ENCODE results near the gene SEZ6. TPM values are rescaled to one million over a fixed set of nuclear protein-coding genes. Genes with fewer than 3 reads are reported as not detected.

The SEZ6 gene
- total RNA-seq, 1 donor from 2014 or later: not detected

GRCh38 chr17:29007860-29008455 lies 2.1 kb upstream of the SEZ6 start:
- intact Hi-C loops (cut with micrococcal nuclease): no loop called here
- no peak overlapping the region for H3K4me3 Mint-ChIP-seq
- H3K36me3 Mint-ChIP-seq (ENCODE audit: low read depth): no peaks in the 10 kb centered on the region
- DNase-seq (ENCODE audit: low spot score): no peak
- H3K27ac Mint-ChIP-seq: no peak overlapping the region
- H3K9me3 Mint-ChIP-seq: no peaks in the 10 kb centered on the region
- H3K4me1 Mint-ChIP-seq (ENCODE audit: low read depth): no peaks in the 10 kb centered on the region
- H3K27me3 Mint-ChIP-seq (ENCODE audit: insufficient read depth): peaks cover 44% of the 10 kb centered on the region

GRCh38 chr17:29007456-29007855 lies 1.6 kb upstream of the SEZ6 start:
- Mint-ChIP-seq H3K36me3 (ENCODE audit: low read depth) (no peaks in the 10 kb centered on the region), H3K4me3 (no peak overlapping the region)

GRCh38 chr17:29004081-29004692 lies 1.6 kb downstream of the SEZ6 start:
- no peaks in the 10 kb centered on the region for H3K4me1 Mint-ChIP-seq (ENCODE audit: low read depth)
- intact Hi-C loops (cut with micrococcal nuclease): no loop called here
- no peaks in the 10 kb centered on the region for H3K9me3 Mint-ChIP-seq
- H3K36me3 Mint-ChIP-seq (ENCODE audit: low read depth): no peaks in the 10 kb centered on the region
- DNase-seq (ENCODE audit: low spot score): no peak
- no peak overlapping the region for H3K27ac Mint-ChIP-seq
- no peak overlapping the region for H3K4me3 Mint-ChIP-seq
- peaks cover 44% of the 10 kb centered on the region for H3K27me3 Mint-ChIP-seq (ENCODE audit: insufficient read depth)

More at GRCh38 chr17:29007456-29007855, 1.6 kb upstream of the SEZ6 start:
- no peaks in the 10 kb centered on the region for H3K9me3 Mint-ChIP-seq
- peaks cover 44% of the 10 kb centered on the region for H3K27me3 Mint-ChIP-seq (ENCODE audit: insufficient read depth)
- H3K27ac Mint-ChIP-seq: no peak overlapping the region
- intact Hi-C loops (cut with micrococcal nuclease): no loop called here
- H3K4me1 Mint-ChIP-seq (ENCODE audit: low read depth): no peaks in the 10 kb centered on the region
- no peak for DNase-seq (ENCODE audit: low spot score)

GRCh38 chr17:29003289-29003688 lies 2.5 kb downstream of the SEZ6 start:
- Mint-ChIP-seq H3K4me3 (no peak overlapping the region), H3K27me3 (ENCODE audit: insufficient read depth) (peaks cover 41% of the 10 kb centered on the region), H3K4me1 (ENCODE audit: low read depth) (no peaks in the 10 kb centered on the region), H3K9me3 (no peaks in the 10 kb centered on the region), H3K36me3 (ENCODE audit: low read depth) (no peaks in the 10 kb centered on the region), H3K27ac (no peak overlapping the region)
- intact Hi-C loops (cut with micrococcal nuclease): no loop called here
- no peak for DNase-seq (ENCODE audit: low spot score)

GRCh38 chr17:29002811-29003210 lies 3.0 kb downstream of the SEZ6 start:
- H3K36me3 Mint-ChIP-seq (ENCODE audit: low read depth): no peaks in the 10 kb centered on the region
- H3K27me3 Mint-ChIP-seq (ENCODE audit: insufficient read depth): peaks cover 42% of the 10 kb centered on the region
- H3K4me3 Mint-ChIP-seq: no peak overlapping the region
- no peaks in the 10 kb centered on the region for H3K4me1 Mint-ChIP-seq (ENCODE audit: low read depth)
- no peak overlapping the region for H3K27ac Mint-ChIP-seq
- intact Hi-C loops (cut with micrococcal nuclease): no loop called here
- no peaks in the 10 kb centered on the region for H3K9me3 Mint-ChIP-seq
- DNase-seq (ENCODE audit: low spot score): no peak

- H3K27ac Mint-ChIP-seq: no peak overlapping the region
Measured at GRCh38 chr17:29000973-29001372, 4.9 kb downstream of the SEZ6 start.

GRCh38 chr17:28999206-28999605 lies 6.6 kb downstream of the SEZ6 start:
- peaks cover 19% of the 10 kb centered on the region for H3K27me3 Mint-ChIP-seq (ENCODE audit: insufficient read depth)
- H3K4me3 Mint-ChIP-seq: no peak overlapping the region
- H3K27ac Mint-ChIP-seq: no peak overlapping the region
- no peaks in the 10 kb centered on the region for H3K36me3 Mint-ChIP-seq (ENCODE audit: low read depth)
- intact Hi-C loops (cut with micrococcal nuclease): no loop called here
- no peaks in the 10 kb centered on the region for H3K4me1 Mint-ChIP-seq (ENCODE audit: low read depth)
- H3K9me3 Mint-ChIP-seq: no peaks in the 10 kb centered on the region
- DNase-seq (ENCODE audit: low spot score): no peak

More at GRCh38 chr17:29000973-29001372, 4.9 kb downstream of the SEZ6 start:
- Mint-ChIP-seq H3K4me1 (ENCODE audit: low read depth) (no peaks in the 10 kb centered on the region), H3K4me3 (no peak overlapping the region), H3K9me3 (no peaks in the 10 kb centered on the region), H3K36me3 (ENCODE audit: low read depth) (no peaks in the 10 kb centered on the region), H3K27me3 (ENCODE audit: insufficient read depth) (peaks cover 29% of the 10 kb centered on the region)
- no peak for DNase-seq (ENCODE audit: low spot score)
- intact Hi-C loops (cut with micrococcal nuclease): no loop called here

- Mint-ChIP-seq H3K36me3 (ENCODE audit: low read depth) (no peaks in the 10 kb centered on the region), H3K4me1 (ENCODE audit: low read depth) (no peaks in the 10 kb centered on the region), H3K4me3 (no peak overlapping the region), H3K27ac (no peak overlapping the region), H3K9me3 (no peaks in the 10 kb centered on the region), H3K27me3 (ENCODE audit: insufficient read depth) (peaks cover 15% of the 10 kb centered on the region)
- DNase-seq (ENCODE audit: low spot score): no peak
- intact Hi-C loops (cut with micrococcal nuclease): no loop called here
Measured at GRCh38 chr17:28997806-28998205, 8.0 kb downstream of the SEZ6 start.

- intact Hi-C loops (cut with micrococcal nuclease): no loop called here
- Mint-ChIP-seq H3K9me3 (no peaks in the 10 kb centered on the region), H3K4me3 (no peak overlapping the region)
Measured at GRCh38 chr17:28996554-28997096, 9.2 kb downstream of the SEZ6 start.

GRCh38 chr17:28993645-28994426 lies 12.0 kb downstream of the SEZ6 start:
- Mint-ChIP-seq H3K4me1 (ENCODE audit: low read depth) (no peaks in the 10 kb centered on the region), H3K36me3 (ENCODE audit: low read depth) (no peaks in the 10 kb centered on the region), H3K9me3 (no peaks in the 10 kb centered on the region), H3K27me3 (ENCODE audit: insufficient read depth) (peaks cover 2% of the 10 kb centered on the region), H3K4me3 (no peak overlapping the region), H3K27ac (no peak overlapping the region)
- no peak for DNase-seq (ENCODE audit: low spot score)
- intact Hi-C loops (cut with micrococcal nuclease): no loop called here

More at GRCh38 chr17:28996554-28997096, 9.2 kb downstream of the SEZ6 start:
- H3K4me1 Mint-ChIP-seq (ENCODE audit: low read depth): no peaks in the 10 kb centered on the region
- H3K36me3 Mint-ChIP-seq (ENCODE audit: low read depth): no peaks in the 10 kb centered on the region
- peaks cover 10% of the 10 kb centered on the region for H3K27me3 Mint-ChIP-seq (ENCODE audit: insufficient read depth)
- no peak overlapping the region for H3K27ac Mint-ChIP-seq
- no peak for DNase-seq (ENCODE audit: low spot score)

GRCh38 chr17:28992625-28993600 lies 12.9 kb downstream of the SEZ6 start:
- H3K4me1 Mint-ChIP-seq (ENCODE audit: low read depth): no peaks in the 10 kb centered on the region
- peaks cover 2% of the 10 kb centered on the region for H3K27me3 Mint-ChIP-seq (ENCODE audit: insufficient read depth)
- H3K36me3 Mint-ChIP-seq (ENCODE audit: low read depth): no peaks in the 10 kb centered on the region
- no peak overlapping the region for H3K27ac Mint-ChIP-seq
- no peak for DNase-seq (ENCODE audit: low spot score)
- intact Hi-C loops (cut with micrococcal nuclease): no loop called here
- H3K4me3 Mint-ChIP-seq: no peak overlapping the region
- H3K9me3 Mint-ChIP-seq: no peaks in the 10 kb centered on the region

- no peaks in the 10 kb centered on the region for H3K4me1 Mint-ChIP-seq (ENCODE audit: low read depth)
- no peak overlapping the region for H3K4me3 Mint-ChIP-seq
- no peaks in the 10 kb centered on the region for H3K36me3 Mint-ChIP-seq (ENCODE audit: low read depth)
- DNase-seq (ENCODE audit: low spot score): no peak
- intact Hi-C loops (cut with micrococcal nuclease): no loop called here
- H3K9me3 Mint-ChIP-seq: no peaks in the 10 kb centered on the region
- H3K27ac Mint-ChIP-seq: no peak overlapping the region
- peaks cover 2% of the 10 kb centered on the region for H3K27me3 Mint-ChIP-seq (ENCODE audit: insufficient read depth)
Measured at GRCh38 chr17:28992185-28992584, 13.6 kb downstream of the SEZ6 start.
